Subcutaneous abdominal adipose tissue (tissue), 5 donors: ENCODE results near the gene HOXC5.
A peak's percentile ranks its signal among the peaks of the same experiment; 100 is the strongest.

Source experiments
- H3K27ac ChIP-seq: one replicate; pipeline ENCODE4 v1.7.0; 2013; ENCODE audit warnings: low read depth, mild to moderate bottlenecking, inconsistent platforms, low read length, moderate library complexity
- H3K27me3 ChIP-seq, 5 donors: one replicate each; pipeline ENCODE4 v1.7.0; 2013; ENCODE audit warnings: low read length in 5 of 5, inconsistent platforms in 1 of 5; ENCODE audit not compliant: control insufficient read depth in 5 of 5, insufficient read depth in 4 of 5
- H3K36me3 ChIP-seq, 5 donors: one replicate each; pipeline ENCODE4 v1.7.0; 2013; ENCODE audit warnings: low read length in 5 of 5; ENCODE audit not compliant: control insufficient read depth in 5 of 5, insufficient read depth in 5 of 5
- H3K4me1 ChIP-seq, 5 donors: one replicate each; pipeline ENCODE4 v1.7.0; 2013; ENCODE audit warnings: low read length in 5 of 5, mild to moderate bottlenecking in 3 of 5, moderate library complexity in 1 of 5; ENCODE audit not compliant: control insufficient read depth in 5 of 5, insufficient read depth in 5 of 5
- H3K4me3 ChIP-seq, 5 donors: one replicate each; pipeline ENCODE4 v1.7.0; 2013; ENCODE audit warnings: low read length in 5 of 5, low read depth in 1 of 5
- H3K9ac ChIP-seq, 5 donors: one replicate each; pipeline ENCODE4 v1.7.0; 2013; ENCODE audit warnings: low read length in 5 of 5, mild to moderate bottlenecking in 4 of 5, moderate library complexity in 3 of 5
- H3K9me3 ChIP-seq, 5 donors: one replicate each; pipeline ENCODE4 v1.7.0; 2013; ENCODE audit warnings: low read length in 5 of 5; ENCODE audit not compliant: control insufficient read depth in 5 of 5
- donor health status: healthy.
- donor health status: healthy.
- donor health status: healthy.
- donor health status: healthy.
- donor health status: healthy.

The HOXC5 gene

GRCh38 chr12:54053003-54053750 is 20.3 kb downstream of the HOXC5 start:
- Histone ChIP-seq H3K9ac (peak overlapping the region in 1 of 5 donors; percentile 2), H3K4me1 (peaks cover 2 to 28% (median 23%) of the 10 kb centered on the region in 5 donors), H3K27ac (no peak overlapping the region)

GRCh38 chr12:54053751-54054741 is 21.2 kb downstream of the HOXC5 start, which contains the start of gene HOXC4:
Gene HOXC4, plus strand, starts transcription at chr12:54053835. Its CDS starts 88 bp downstream, at chr12:54053923.
- Histone ChIP-seq H3K4me3 (peak within 1 kb of the TSS; percentile 29 to 49 (median 42)), H3K27me3 (peaks cover 0 to 25% (median 8%) of the 10 kb centered on the region in 5 donors), H3K9me3 (no peaks in the 10 kb centered on the region), H3K9ac (peak within 1 kb of the TSS in 1 of 5 donors; percentile 2), H3K4me1 (peaks cover 2 to 28% (median 23%) of the 10 kb centered on the region in 5 donors), H3K36me3 (no peaks in the 10 kb centered on the region), H3K27ac (no peak within 1 kb of the TSS)

More at GRCh38 chr12:54053003-54053750, 20.3 kb downstream of the HOXC5 start:
- Histone ChIP-seq H3K27me3 (peaks cover 0 to 27% (median 8%) of the 10 kb centered on the region in 5 donors), H3K4me3 (peak overlapping the region; percentile 29 to 44 (median 31)), H3K36me3 (no peaks in the 10 kb centered on the region), H3K9me3 (no peaks in the 10 kb centered on the region)

GRCh38 chr12:54054742-54055194 is 21.9 kb downstream of the HOXC5 start:
- Histone ChIP-seq H3K27ac (no peak overlapping the region), H3K4me1 (peaks cover 2 to 28% (median 23%) of the 10 kb centered on the region in 5 donors), H3K9me3 (no peaks in the 10 kb centered on the region), H3K27me3 (peaks cover 0 to 27% (median 8%) of the 10 kb centered on the region in 5 donors), H3K4me3 (no peak overlapping the region), H3K9ac (no peak overlapping the region), H3K36me3 (no peaks in the 10 kb centered on the region)

- Histone ChIP-seq H3K27ac (no peak overlapping the region), H3K9me3 (no peaks in the 10 kb centered on the region), H3K4me1 (peaks cover 2 to 20% (median 19%) of the 10 kb centered on the region in 5 donors), H3K36me3 (no peaks in the 10 kb centered on the region), H3K27me3 (peaks cover 0 to 29% (median 12%) of the 10 kb centered on the region in 5 donors), H3K4me3 (no peak overlapping the region), H3K9ac (no peak overlapping the region)
Measured at GRCh38 chr12:54055552-54055951, 22.7 kb downstream of the HOXC5 start.

GRCh38 chr12:54056110-54056509 is 23.3 kb downstream of the HOXC5 start:
- peaks cover 0 to 26% (median 14%) of the 10 kb centered on the region in 5 donors for H3K27me3 ChIP-seq
- H3K27ac ChIP-seq, result no peak overlapping the region
- H3K36me3 ChIP-seq, result no peaks in the 10 kb centered on the region
- H3K4me1 ChIP-seq, result peaks cover 2 to 20% (median 17%) of the 10 kb centered on the region in 5 donors
- H3K9ac ChIP-seq, result no peak overlapping the region
- H3K9me3 ChIP-seq, result no peaks in the 10 kb centered on the region
- H3K4me3 ChIP-seq, result no peak overlapping the region

GRCh38 chr12:54058128-54058768 is 25.4 kb downstream of the HOXC5 start:
- peaks cover 0 to 24% (median 12%) of the 10 kb centered on the region in 5 donors for H3K27me3 ChIP-seq
- H3K4me1 ChIP-seq, result peaks cover 0 to 2% (median 1%) of the 10 kb centered on the region in 5 donors
- no peak overlapping the region for H3K27ac ChIP-seq
- no peak overlapping the region for H3K4me3 ChIP-seq
- H3K9ac ChIP-seq, result no peak overlapping the region
- H3K36me3 ChIP-seq, result no peaks in the 10 kb centered on the region
- no peaks in the 10 kb centered on the region for H3K9me3 ChIP-seq

GRCh38 chr12:54059668-54060067 is 26.8 kb downstream of the HOXC5 start:
- peaks cover 0 to 25% (median 10%) of the 10 kb centered on the region in 5 donors for H3K27me3 ChIP-seq

GRCh38 chr12:54060174-54060974 is 27.5 kb downstream of the HOXC5 start:
- Histone ChIP-seq H3K9ac (no peak overlapping the region), H3K4me3 (no peak overlapping the region), H3K9me3 (no peaks in the 10 kb centered on the region), H3K27me3 (peaks cover 0 to 23% (median 9%) of the 10 kb centered on the region in 5 donors), H3K4me1 (no peaks in the 10 kb centered on the region), H3K27ac (no peak overlapping the region), H3K36me3 (no peaks in the 10 kb centered on the region)

More at GRCh38 chr12:54059668-54060067, 26.8 kb downstream of the HOXC5 start:
- no peaks in the 10 kb centered on the region for H3K4me1 ChIP-seq
- H3K9ac ChIP-seq, result no peak overlapping the region
- no peak overlapping the region for H3K4me3 ChIP-seq
- H3K9me3 ChIP-seq, result no peaks in the 10 kb centered on the region
- no peaks in the 10 kb centered on the region for H3K36me3 ChIP-seq
- H3K27ac ChIP-seq, result no peak overlapping the region
